HEK293 (cell line): ENCODE measurements around the gene TRPM6.

ENCODE experiments used
- CTCF ChIA-PET: fragments of 350-600 bp; formaldehyde crosslinking; extraction: SDS; loops from one replicate; lab custom pipeline; 2021; ENCODE audit warnings: antibody characterized with exemption; lab: Yijun Ruan, JAX
- POLR2A ChIA-PET: fragments of 300-600 bp; formaldehyde crosslinking; extraction: SDS; loops from one replicate; lab custom pipeline; 2020; ENCODE audit warnings: antibody characterized with exemption, inconsistent platforms; lab: Yijun Ruan, JAX
- H3K27ac ChIP-seq: fragments of 200-500 bp; sonication (Bioruptor generic); 2 replicates; pipeline ENCODE4 v1.5.1; 2014; ENCODE audit warnings: low read depth, low read length, control low read depth, inconsistent platforms; ENCODE audit errors: extremely low read depth
- H3K36me3 ChIP-seq, 2 experiments: fragments of 200-500 bp in 1 of 2; sonication (Bioruptor generic) in 1 of 2; 1 replicate in 1 of 2; 2 replicates in 1 of 2; pipeline ENCODE4 v1.5.1; 2014 to 2017; ENCODE audit warnings: inconsistent platforms in 2 of 2, low read length in 2 of 2; ENCODE audit not compliant: control insufficient read depth in 2 of 2, insufficient read depth in 1 of 2
- H3K4me1 ChIP-seq: fragments of 200-500 bp; sonication (Bioruptor generic); 2 replicates; pipeline ENCODE4 v1.5.1; 2014; ENCODE audit warnings: mild to moderate bottlenecking, low read length, inconsistent platforms; ENCODE audit not compliant: control insufficient read depth, insufficient read depth
- H3K4me3 ChIP-seq: 2 replicates; pipeline ENCODE4 v1.5.1; 2011; ENCODE audit warnings: low read depth, mild to moderate bottlenecking, control low read depth, low read length, moderate library complexity
- H3K9me3 ChIP-seq: fragments of 200-500 bp; sonication (Bioruptor generic); 2 replicates; pipeline ENCODE4 v1.5.1; 2014; ENCODE audit warnings: low read depth, low read length, inconsistent platforms; ENCODE audit not compliant: control insufficient read depth, insufficient read depth
- CTCF ChIP-seq: fragments of 450-650 bp; formaldehyde crosslinking; IDR thresholded peaks from 2 replicates; pipeline ENCODE4 v1.5.1; 2016; ENCODE audit warnings: missing biosample characterization, missing genetic modification characterization
- FEZF1 ChIP-seq: fragments of 450-650 bp; formaldehyde crosslinking; IDR thresholded peaks from 2 replicates; pipeline ENCODE4 v1.5.1; 2016; ENCODE audit warnings: missing biosample characterization, missing genetic modification characterization
- INSM2 ChIP-seq: fragments of 450-650 bp; formaldehyde crosslinking; IDR thresholded peaks from 2 replicates; pipeline ENCODE4 v1.5.1; 2016; ENCODE audit warnings: missing biosample characterization, missing genetic modification characterization
- MZF1 ChIP-seq: fragments of 450-650 bp; formaldehyde crosslinking; IDR thresholded peaks from 2 replicates; pipeline ENCODE4 v1.5.1; 2017; ENCODE audit warnings: missing biosample characterization, missing genetic modification characterization, borderline replicate concordance
- RBAK ChIP-seq: fragments of 450-650 bp; formaldehyde crosslinking; IDR thresholded peaks from 2 replicates; pipeline ENCODE4 v1.5.1; 2016; ENCODE audit warnings: missing biosample characterization, missing genetic modification characterization
- YY2 ChIP-seq: fragments of 450-650 bp; formaldehyde crosslinking; IDR thresholded peaks from 2 replicates; pipeline ENCODE4 v1.5.1; 2016; ENCODE audit warnings: missing biosample characterization, missing genetic modification characterization
- ZBTB21 ChIP-seq: fragments of 450-650 bp; formaldehyde crosslinking; IDR thresholded peaks from 2 replicates; pipeline ENCODE4 v1.5.1; 2017; ENCODE audit warnings: missing biosample characterization, missing genetic modification characterization
- ZBTB8A ChIP-seq: fragments of 450-650 bp; formaldehyde crosslinking; IDR thresholded peaks from 2 replicates; pipeline ENCODE4 v1.5.1; 2016; ENCODE audit warnings: missing biosample characterization, missing genetic modification characterization
- ZFP69B ChIP-seq: fragments of 450-650 bp; formaldehyde crosslinking; IDR thresholded peaks from 2 replicates; pipeline ENCODE4 v1.5.1; 2016; ENCODE audit warnings: missing biosample characterization, missing genetic modification characterization
- ZIC2 ChIP-seq: fragments of 450-650 bp; formaldehyde crosslinking; IDR thresholded peaks from 2 replicates; pipeline ENCODE4 v1.5.1; 2016; ENCODE audit warnings: missing biosample characterization, missing genetic modification characterization
- ZNF140 ChIP-seq: fragments of 450-650 bp; formaldehyde crosslinking; IDR thresholded peaks from 2 replicates; pipeline ENCODE4 v1.5.1; 2016; ENCODE audit warnings: missing biosample characterization, missing genetic modification characterization
- ZNF362 ChIP-seq: fragments of 450-650 bp; formaldehyde crosslinking; IDR thresholded peaks from 2 replicates; pipeline ENCODE4 v1.5.1; 2016; ENCODE audit warnings: missing biosample characterization, missing genetic modification characterization
- ZNF391 ChIP-seq: fragments of 450-650 bp; formaldehyde crosslinking; IDR thresholded peaks from 2 replicates; pipeline ENCODE4 v1.5.1; 2016; ENCODE audit warnings: low read depth, missing biosample characterization, missing genetic modification characterization, borderline replicate concordance
- ZNF416 ChIP-seq: fragments of 450-650 bp; formaldehyde crosslinking; IDR thresholded peaks from 2 replicates; pipeline ENCODE4 v1.5.1; 2016; ENCODE audit warnings: missing biosample characterization, missing genetic modification characterization
- ZNF501 ChIP-seq: fragments of 450-650 bp; formaldehyde crosslinking; IDR thresholded peaks from 2 replicates; pipeline ENCODE4 v1.5.1; 2016; ENCODE audit warnings: missing biosample characterization, missing genetic modification characterization
- ZNF518A ChIP-seq: fragments of 450-650 bp; formaldehyde crosslinking; conservative IDR thresholded peaks from 2 replicates; pipeline ENCODE4 v1.5.1; 2016; ENCODE audit warnings: low read depth, missing biosample characterization, missing genetic modification characterization
- ZNF530 ChIP-seq: fragments of 450-650 bp; formaldehyde crosslinking; IDR thresholded peaks from 2 replicates; pipeline ENCODE4 v1.5.1; 2016; ENCODE audit warnings: low read depth, missing biosample characterization, missing genetic modification characterization
- ZNF560 ChIP-seq: fragments of 450-650 bp; formaldehyde crosslinking; IDR thresholded peaks from 2 replicates; pipeline ENCODE4 v1.5.1; 2017; ENCODE audit warnings: missing biosample characterization, missing genetic modification characterization, borderline replicate concordance
- ZNF571 ChIP-seq: fragments of 450-650 bp; formaldehyde crosslinking; IDR thresholded peaks from 2 replicates; pipeline ENCODE4 v1.5.0; 2017; ENCODE audit warnings: missing biosample characterization, missing genetic modification characterization
- ZNF600 ChIP-seq: fragments of 450-650 bp; formaldehyde crosslinking; IDR thresholded peaks from 2 replicates; pipeline ENCODE4 v1.5.1; 2016; ENCODE audit warnings: missing biosample characterization, missing genetic modification characterization
- ZNF623 ChIP-seq: fragments of 450-650 bp; formaldehyde crosslinking; IDR thresholded peaks from 2 replicates; pipeline ENCODE4 v1.5.1; 2016; ENCODE audit warnings: missing biosample characterization, missing genetic modification characterization
- ZNF747 ChIP-seq: fragments of 450-650 bp; formaldehyde crosslinking; IDR thresholded peaks from 2 replicates; pipeline ENCODE4 v1.5.1; 2016; ENCODE audit warnings: missing biosample characterization, missing genetic modification characterization
- ZNF792 ChIP-seq: fragments of 450-650 bp; formaldehyde crosslinking; IDR thresholded peaks from 2 replicates; pipeline ENCODE4 v1.5.1; 2016; ENCODE audit warnings: missing biosample characterization, missing genetic modification characterization
- ZXDB ChIP-seq: fragments of 450-650 bp; formaldehyde crosslinking; IDR thresholded peaks from 2 replicates; pipeline ENCODE4 v1.5.1; 2016; ENCODE audit warnings: missing biosample characterization, missing genetic modification characterization
- TF ChIP-seq, protein P1 (sequence below): sonication (generic); formaldehyde crosslinking; IDR thresholded peaks from 2 replicates; pipeline ENCODE4 v1.8.1; 2022; ENCODE audit warnings: mild to moderate bottlenecking, moderate library complexity, missing genetic modification reagents

TRPM6 gene

DNA sequence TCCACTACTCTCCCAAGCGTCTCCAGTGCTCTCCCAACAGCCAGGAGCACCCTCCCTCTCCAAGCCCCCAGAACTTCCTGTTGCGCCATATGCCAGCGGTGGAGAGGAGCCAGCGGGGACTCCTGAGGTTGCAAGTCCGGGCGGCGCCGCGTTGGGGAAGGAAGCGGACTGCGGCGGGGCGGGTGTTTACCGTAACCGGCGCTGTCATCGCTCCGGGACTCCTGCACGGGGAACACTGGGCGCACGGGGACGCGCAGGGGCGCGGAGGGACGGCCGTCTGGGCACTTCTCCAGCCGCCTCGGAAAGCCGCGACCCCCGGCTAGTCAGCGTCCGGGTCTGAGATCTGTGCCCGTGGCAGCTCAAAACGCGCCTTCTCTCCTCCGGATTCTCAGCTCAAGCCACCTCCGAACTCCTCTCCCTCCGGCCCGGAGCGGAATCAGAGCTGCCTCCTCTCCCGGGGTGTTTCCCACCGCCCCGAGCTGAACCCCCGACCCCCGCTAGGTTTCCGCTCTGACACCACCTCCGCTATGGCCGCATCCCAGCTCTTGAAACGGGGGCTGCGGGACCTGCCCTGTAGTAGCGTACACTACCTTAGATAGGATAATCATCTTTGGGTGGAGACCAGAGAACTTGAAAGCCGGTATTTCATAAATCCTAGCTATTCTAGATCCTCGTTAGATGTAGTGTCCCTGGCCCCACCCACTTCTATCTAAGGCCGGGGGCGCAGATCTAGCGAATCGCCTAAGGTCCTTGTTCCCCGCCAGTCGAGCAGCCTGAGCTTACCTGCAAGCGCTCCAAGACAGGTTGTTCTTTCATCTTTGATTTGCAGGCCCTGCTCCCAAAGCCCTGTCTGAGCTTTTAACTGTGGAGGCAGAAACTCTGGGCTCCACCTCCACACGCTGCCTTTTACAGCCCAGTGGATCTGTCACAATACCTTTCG is at the start of gene TRPM6:
Gene TRPM6 (minus strand): TSS at position 881 of the 940 bp plus-strand sequence. CDS start 65 bp downstream, at position 816.
- H3K9me3 ChIP-seq, result no peaks in the 10 kb centered on the region
- no peaks in the 10 kb centered on the region for H3K4me1 ChIP-seq
- peak within 1 kb of the TSS; percentile 66 for H3K4me3 ChIP-seq
- H3K36me3 ChIP-seq, result no peaks in the 10 kb centered on the region
- peak within 1 kb of the TSS; percentile 49; the same call in 1 of the 2 replicates for H3K27ac ChIP-seq
- ChIA-PET POLR2A (interaction anchor here (0.6 to 0.9 kb wide), 2 partner anchors 66 to 86 kb away, joined by 3 read pairs; no protein-coding TSS in a partner anchor), CTCF (interaction anchor here (0.8 to 1.9 kb wide), 3 partner anchors 65 to 114 kb away, joined by 3 to 6 read pairs (median 3); partner anchors contain the start of gene C9orf40)
- TF ChIP-seq ZNF391 (tag by site-specific recombination) (no peak), ZNF623 (no peak), ZXDB (tag by site-specific recombination) (peak; percentile 89), FEZF1 (tag by site-specific recombination) (peak; percentile 59), ZNF792 (tag by site-specific recombination) (no peak), RBAK (no peak), ZNF416 (tag by site-specific recombination) (no peak), ZNF362 (tag by site-specific recombination) (no peak), ZNF600 (peak; percentile 92), ZIC2 (peak; percentile 70), CTCF (peak; percentile 43; the same call in 1 of the 2 replicates), ZBTB21 (no peak), ZNF747 (tag by site-specific recombination) (no peak), ZNF530 (tag by site-specific recombination) (no peak), INSM2 (tag by site-specific recombination) (no peak), ZNF571 (no peak), ZNF140 (no peak), YY2 (tag by site-specific recombination) (no peak), ZNF501 (peak; percentile 68), ZBTB8A (peak; percentile 45), ZNF560 (no peak), MZF1 (tag by site-specific recombination) (peak; percentile 55; the same call in 1 of the 2 replicates), ZNF518A (tag by site-specific recombination) (0 out of 2 replicates have a peak, but pooled peaks have one; percentile 18), ZFP69B (tag by site-specific recombination) (no peak)
- TF ChIP-seq, protein P1, sequence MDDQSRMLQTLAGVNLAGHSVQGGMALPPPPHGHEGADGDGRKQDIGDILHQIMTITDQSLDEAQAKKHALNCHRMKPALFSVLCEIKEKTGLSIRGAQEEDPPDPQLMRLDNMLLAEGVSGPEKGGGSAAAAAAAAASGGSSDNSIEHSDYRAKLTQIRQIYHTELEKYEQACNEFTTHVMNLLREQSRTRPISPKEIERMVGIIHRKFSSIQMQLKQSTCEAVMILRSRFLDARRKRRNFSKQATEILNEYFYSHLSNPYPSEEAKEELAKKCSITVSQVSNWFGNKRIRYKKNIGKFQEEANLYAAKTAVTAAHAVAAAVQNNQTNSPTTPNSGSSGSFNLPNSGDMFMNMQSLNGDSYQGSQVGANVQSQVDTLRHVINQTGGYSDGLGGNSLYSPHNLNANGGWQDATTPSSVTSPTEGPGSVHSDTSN (CRISPR knock-in tag), result no peak
